IPS DF 6.9 (cell line): ENCODE results near the gene TTC19.
A peak's percentile ranks its signal among the peaks of the same experiment; 100 is the strongest.

Source experiments
- DNase-seq: peaks from one replicate; pipeline ENCODE4 v3.0.0-alpha.2; 2013; ENCODE audit warnings: low read depth, low spot score
- H3K27ac ChIP-seq: one replicate; pipeline ENCODE4 v1.5.1; 2013; ENCODE audit warnings: low read length, control low read depth
- H3K27me3 ChIP-seq: 2 replicates; pipeline ENCODE4 v1.6.1; 2013; ENCODE audit warnings: mild to moderate bottlenecking, low read length; ENCODE audit not compliant: control insufficient read depth, insufficient read depth
- H3K36me3 ChIP-seq: 2 replicates; pipeline ENCODE4 v1.6.1; 2013; ENCODE audit warnings: low read length; ENCODE audit not compliant: control insufficient read depth, insufficient read depth
- H3K4me1 ChIP-seq: 2 replicates; pipeline ENCODE4 v1.6.1; 2013; ENCODE audit warnings: low read length; ENCODE audit not compliant: control insufficient read depth, insufficient read depth
- H3K4me3 ChIP-seq: 2 replicates; pipeline ENCODE4 v1.5.1; 2013; ENCODE audit warnings: mild to moderate bottlenecking, low read length
- H3K9me3 ChIP-seq: 2 replicates; pipeline ENCODE4 v1.6.1; 2013; ENCODE audit warnings: low read length, inconsistent platforms; ENCODE audit not compliant: control insufficient read depth, insufficient read depth
- WGBS: extraction: QIAGEN DNeasy Blood & Tissue Kit; methylation state at CpG from one replicate; pipeline ENCODE4 v1.1.7; 2013; ENCODE audit warnings: mixed read lengths, missing lambda C conversion rate; ENCODE audit not compliant: insufficient read length, insufficient coverage; 5-methylcytosine and 5-hydroxymethylcytosine counted together

TTC19 gene

DNA sequence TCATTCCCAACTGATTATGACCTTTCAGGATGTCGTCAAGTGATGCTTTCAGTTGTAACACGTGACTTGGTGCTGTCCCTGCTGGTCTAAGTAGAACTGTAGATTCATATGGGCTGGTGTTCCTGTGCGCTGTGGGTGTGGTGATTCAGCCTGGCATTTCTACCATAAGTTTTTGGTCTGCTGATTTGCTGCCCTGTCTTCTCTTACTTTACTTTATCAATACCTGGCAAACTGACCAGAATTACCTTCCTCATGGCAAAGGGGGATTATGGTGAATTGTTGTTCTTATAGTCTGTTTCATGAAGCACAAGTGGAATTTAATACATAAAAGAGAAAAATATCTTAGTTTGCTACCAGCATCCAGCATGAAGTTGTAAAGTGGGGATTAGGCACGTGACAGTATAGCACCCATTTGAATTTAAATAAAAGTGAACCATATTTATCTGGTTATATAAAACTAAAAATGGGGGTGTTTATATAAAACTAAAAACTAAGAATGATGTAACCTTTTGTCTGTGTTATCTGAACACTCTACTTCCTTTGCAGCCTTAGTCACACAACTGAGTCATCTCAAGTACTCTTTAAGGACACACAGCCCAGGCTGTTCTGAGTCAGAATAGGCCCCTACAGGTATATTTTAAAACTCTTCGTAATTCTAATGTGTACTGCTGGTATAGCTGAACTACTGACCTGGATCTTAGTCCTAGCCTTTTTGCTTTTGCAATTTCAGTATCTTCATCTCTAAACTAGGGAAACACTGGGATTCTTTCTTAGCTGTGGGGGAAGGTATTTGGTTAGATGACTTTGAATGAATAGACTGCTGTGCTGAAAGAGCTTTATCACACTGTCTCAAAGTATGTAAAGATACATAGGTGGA lies 28.3 kb downstream of the TTC19 start:
- DNase-seq: no peak
- H3K27ac ChIP-seq: no peak overlapping the region
- H3K9me3 ChIP-seq: no peaks in the 10 kb centered on the region
- WGBS: no CpG with 5 or more reads among the region's 5 CpGs
- no peaks in the 10 kb centered on the region for H3K27me3 ChIP-seq
- H3K4me3 ChIP-seq: no peak overlapping the region
- peaks cover 15% of the 10 kb centered on the region; the same call in 1 of the 2 replicates for H3K36me3 ChIP-seq
- H3K4me1 ChIP-seq: no peaks in the 10 kb centered on the region

DNA sequence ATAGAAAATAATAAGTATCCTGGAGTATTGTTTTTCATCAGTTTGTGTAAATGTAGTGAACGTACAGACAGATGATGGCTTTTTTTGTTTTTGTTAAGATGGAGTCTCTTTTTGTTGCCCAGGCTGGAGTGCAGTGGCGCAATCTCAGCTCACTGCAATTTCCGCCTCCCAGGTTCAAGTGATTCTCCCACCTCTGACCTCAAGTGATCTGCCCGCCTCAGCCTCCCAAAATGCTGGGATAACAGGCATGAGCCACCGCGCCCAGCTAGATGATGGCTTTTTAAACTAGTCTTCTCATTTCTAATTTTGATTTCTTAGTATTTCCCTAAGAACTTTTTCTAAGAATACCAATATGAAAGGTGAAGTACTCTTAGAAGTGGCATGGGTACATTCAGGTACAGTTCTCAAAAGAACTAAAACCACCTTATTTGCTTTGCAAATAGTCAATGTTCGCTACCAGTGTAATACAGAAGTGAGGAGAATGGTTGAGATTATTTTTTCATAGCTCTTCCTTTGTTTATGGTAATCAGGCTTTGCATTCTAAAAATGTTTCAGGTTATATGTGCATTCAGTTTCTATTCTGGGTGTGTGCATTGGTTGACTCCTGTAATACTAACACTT lies 34.2 kb downstream of the TTC19 start:
- Histone ChIP-seq H3K36me3 (peaks cover 9% of the 10 kb centered on the region; the same call in 1 of the 2 replicates), H3K9me3 (no peaks in the 10 kb centered on the region), H3K27me3 (no peaks in the 10 kb centered on the region), H3K27ac (no peak overlapping the region), H3K4me3 (no peak overlapping the region), H3K4me1 (no peaks in the 10 kb centered on the region)
- WGBS: no CpG with 5 or more reads among the region's 7 CpGs
- no peak for DNase-seq

DNA sequence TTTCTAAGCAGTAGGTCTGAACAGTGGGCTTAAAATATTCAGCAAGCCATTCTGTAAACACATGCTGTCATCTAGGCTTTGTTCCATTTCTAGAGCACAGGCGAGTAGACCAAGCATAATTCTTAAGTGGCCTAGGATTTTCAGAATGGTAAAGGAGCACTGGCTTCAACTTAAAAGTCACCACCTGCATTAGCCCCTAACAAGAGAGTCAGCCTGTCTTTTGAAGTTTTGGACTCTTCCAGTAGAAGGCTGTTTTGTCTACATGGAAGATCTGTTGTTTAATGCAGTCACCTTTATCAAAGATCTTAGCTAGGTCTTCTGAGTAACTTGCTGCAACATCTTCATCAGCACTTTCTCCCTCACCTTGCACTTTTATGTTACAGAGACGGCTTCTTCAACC lies 36.6 kb downstream of the TTC19 start:
- peaks cover 9% of the 10 kb centered on the region; the same call in 1 of the 2 replicates for H3K36me3 ChIP-seq
- WGBS: no CpG with 5 or more reads among the region's 2 CpGs
- no peaks in the 10 kb centered on the region for H3K4me1 ChIP-seq
- DNase-seq: no peak
- H3K27ac ChIP-seq: no peak overlapping the region
- no peaks in the 10 kb centered on the region for H3K27me3 ChIP-seq
- H3K9me3 ChIP-seq: no peaks in the 10 kb centered on the region
- H3K4me3 ChIP-seq: no peak overlapping the region

DNA sequence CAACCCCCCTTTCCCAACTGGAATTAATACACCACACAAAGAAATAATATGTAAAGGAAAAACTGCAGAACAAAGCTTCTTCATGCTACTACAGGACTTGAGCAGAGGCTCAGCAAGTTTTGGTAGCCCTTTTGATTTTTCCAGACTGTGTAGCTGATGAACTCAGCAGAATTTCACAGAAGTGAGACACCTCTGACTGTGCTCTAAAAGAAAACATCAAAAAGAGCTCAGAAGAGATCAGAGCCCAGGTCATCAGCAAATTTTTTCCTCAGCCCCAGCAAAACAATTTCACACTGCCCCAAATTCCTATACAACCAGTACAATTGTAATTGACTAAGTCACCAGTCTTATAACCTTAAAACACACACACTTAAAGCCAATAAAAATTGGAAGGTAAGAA lies 38.0 kb downstream of the TTC19 start:
- H3K4me3 ChIP-seq: no peak overlapping the region
- peaks cover 5% of the 10 kb centered on the region; the same call in 1 of the 2 replicates for H3K36me3 ChIP-seq
- no peaks in the 10 kb centered on the region for H3K27me3 ChIP-seq
- H3K9me3 ChIP-seq: no peaks in the 10 kb centered on the region
- DNase-seq: no peak
- no peaks in the 10 kb centered on the region for H3K4me1 ChIP-seq
- H3K27ac ChIP-seq: no peak overlapping the region

DNA sequence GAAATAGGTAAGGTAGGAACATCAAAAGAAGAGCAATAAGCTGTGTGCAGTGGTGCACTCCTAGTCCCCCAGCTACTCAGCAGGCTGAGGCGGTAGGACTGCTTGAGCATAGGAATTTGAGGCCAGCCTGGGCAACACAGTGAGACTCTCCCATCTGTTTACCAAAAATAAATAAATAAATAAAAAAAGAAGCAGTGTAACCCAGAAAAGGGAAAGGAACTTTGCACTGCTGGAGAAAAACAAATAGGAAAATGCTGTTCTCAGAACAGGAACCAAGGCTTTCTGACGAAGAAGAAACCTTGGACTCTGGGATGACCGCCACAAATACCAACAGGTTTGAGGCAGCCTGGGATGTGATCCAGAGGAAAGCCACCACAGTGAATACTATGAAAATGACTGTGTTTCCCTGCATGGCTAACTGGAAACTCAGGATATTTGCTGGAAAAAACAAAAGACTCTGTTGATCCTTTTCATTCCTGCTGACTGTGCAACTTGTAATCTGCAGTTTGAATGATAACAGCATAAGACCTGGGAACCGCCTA lies 41.2 kb downstream of the TTC19 start:
- Histone ChIP-seq H3K4me3 (no peak overlapping the region), H3K4me1 (peaks cover 5% of the 10 kb centered on the region), H3K27me3 (no peaks in the 10 kb centered on the region), H3K36me3 (peaks cover 5% of the 10 kb centered on the region; the same call in 1 of the 2 replicates), H3K27ac (no peak overlapping the region), H3K9me3 (no peaks in the 10 kb centered on the region)
- DNase-seq: no peak
- no CpG with 5 or more reads among the region's 4 CpGs for whole genome bisulfite sequencing

GRCh38 chr17:16044487-16044886 lies 44.9 kb downstream of the TTC19 start:
- H3K9me3 ChIP-seq: no peaks in the 10 kb centered on the region
- H3K36me3 ChIP-seq: peaks cover 7% of the 10 kb centered on the region; the same call in 1 of the 2 replicates

DNA sequence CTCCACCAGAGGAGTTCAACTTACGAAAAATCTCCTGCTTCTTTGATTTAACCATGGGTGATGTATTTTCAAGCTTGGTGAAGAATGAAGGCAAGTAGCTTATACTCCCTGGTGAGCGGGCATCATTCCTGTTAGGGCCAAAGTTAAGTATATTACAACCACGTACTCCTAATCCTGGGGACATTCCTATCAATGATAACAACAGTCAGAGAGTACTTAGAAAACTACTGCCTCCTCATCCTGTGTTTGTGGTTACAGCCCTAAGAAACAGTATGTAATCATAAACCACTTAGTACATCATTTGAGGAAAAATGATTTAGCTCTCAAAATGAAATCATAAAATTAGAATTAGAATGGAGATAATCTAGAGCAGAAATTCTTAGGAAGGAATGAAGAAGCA lies 47.3 kb downstream of the TTC19 start:
- WGBS: no CpG with 5 or more reads among the region's 3 CpGs
- DNase-seq: no peak
- peaks cover 7% of the 10 kb centered on the region; the same call in 1 of the 2 replicates for H3K36me3 ChIP-seq
- H3K4me1 ChIP-seq: peaks cover 5% of the 10 kb centered on the region
- no peaks in the 10 kb centered on the region for H3K27me3 ChIP-seq
- H3K9me3 ChIP-seq: no peaks in the 10 kb centered on the region
- no peak overlapping the region for H3K27ac ChIP-seq
- H3K4me3 ChIP-seq: no peak overlapping the region

More at GRCh38 chr17:16044487-16044886, 44.9 kb downstream of the TTC19 start:
- peak; percentile 13 for DNase-seq
- Histone ChIP-seq H3K4me1 (peaks cover 5% of the 10 kb centered on the region), H3K27me3 (no peaks in the 10 kb centered on the region), H3K4me3 (no peak overlapping the region), H3K27ac (no peak overlapping the region)
- no CpG with 5 or more reads among the region's 10 CpGs for WGBS

DNA sequence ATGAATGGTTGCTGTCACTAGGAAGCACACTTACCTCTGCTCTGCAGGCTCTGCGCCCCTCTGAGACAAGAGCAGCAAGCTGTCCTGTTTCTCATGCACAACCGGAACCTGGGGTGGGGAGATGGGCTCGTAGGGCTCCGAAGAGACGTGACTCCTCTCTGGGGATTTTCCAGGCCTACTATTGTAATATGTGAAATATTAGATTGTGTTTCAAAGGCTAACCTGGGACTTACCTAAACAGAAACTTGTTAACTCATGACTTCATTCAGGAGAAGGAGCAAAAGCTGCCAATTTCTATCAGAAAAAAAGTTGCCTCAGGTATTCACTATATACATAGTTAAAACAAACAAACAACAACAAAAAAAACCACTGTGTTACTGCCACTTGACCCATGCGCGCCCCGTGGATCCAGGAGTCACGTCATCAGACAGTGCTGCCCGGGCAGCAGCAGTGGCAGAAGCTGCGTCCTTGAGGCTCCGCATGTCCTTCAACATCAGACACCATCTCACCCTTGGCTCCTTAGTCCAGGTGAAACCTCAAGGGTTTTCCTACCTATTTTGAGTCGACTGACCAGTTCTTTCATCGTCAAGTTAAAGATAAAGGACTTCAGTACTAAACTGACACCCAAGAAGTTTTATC lies 49.3 kb downstream of the TTC19 start:
- H3K9me3 ChIP-seq: no peaks in the 10 kb centered on the region
- no CpG with 5 or more reads among the region's 14 CpGs for WGBS
- H3K36me3 ChIP-seq: peaks cover 7% of the 10 kb centered on the region; the same call in 1 of the 2 replicates

DNA sequence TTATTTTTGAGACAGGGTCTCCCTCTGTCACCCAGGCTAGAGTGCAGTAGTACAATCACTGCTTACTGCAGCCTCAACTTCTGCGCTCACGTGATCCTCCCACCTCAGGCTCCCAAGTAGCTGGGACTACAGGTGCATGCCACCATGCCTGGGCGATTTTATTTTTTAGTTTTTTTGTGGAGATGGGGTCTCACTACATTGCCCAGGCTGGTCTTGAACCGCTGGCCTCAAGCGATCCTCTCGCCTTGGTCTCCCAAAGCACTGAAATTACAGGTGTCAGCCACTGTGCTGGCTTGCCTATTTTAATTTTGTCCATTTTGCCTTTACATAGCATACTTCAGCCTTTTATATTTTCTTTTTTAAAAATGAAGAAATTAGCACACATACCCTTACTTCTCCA lies 51.2 kb downstream of the TTC19 start:
- no CpG with 5 or more reads among the region's 6 CpGs for WGBS
- H3K36me3 ChIP-seq: peaks cover 3% of the 10 kb centered on the region; the same call in 1 of the 2 replicates

More for the DNA sequence above, 49.3 kb downstream of the TTC19 start:
- no peak for DNase-seq
- Histone ChIP-seq H3K4me3 (no peak overlapping the region), H3K27ac (no peak overlapping the region), H3K27me3 (no peaks in the 10 kb centered on the region), H3K4me1 (peaks cover 5% of the 10 kb centered on the region)

DNA sequence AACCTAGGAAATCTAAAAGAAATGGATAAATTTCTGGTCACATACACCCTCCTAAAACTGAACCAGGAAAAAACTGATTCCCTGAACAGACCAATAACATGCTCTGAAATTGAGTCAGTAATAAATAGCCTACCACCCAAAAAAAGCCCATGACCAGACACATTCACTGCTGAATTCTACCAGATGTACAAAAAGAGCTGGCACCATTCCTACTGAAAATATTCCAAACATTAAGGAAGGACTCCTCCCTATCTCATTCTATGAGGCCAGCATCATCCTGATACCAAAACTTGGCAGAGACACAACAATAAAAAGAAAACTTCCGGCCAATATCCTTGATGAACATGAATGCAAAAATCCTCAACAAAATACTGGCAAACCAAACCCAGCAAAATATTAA lies 52.9 kb downstream of the TTC19 start:
- Histone ChIP-seq H3K27ac (no peak overlapping the region), H3K36me3 (peaks cover 3% of the 10 kb centered on the region; the same call in 1 of the 2 replicates), H3K4me1 (no peaks in the 10 kb centered on the region), H3K4me3 (no peak overlapping the region), H3K27me3 (no peaks in the 10 kb centered on the region), H3K9me3 (no peaks in the 10 kb centered on the region)
- WGBS: no CpG with 5 or more reads among the region's 1 CpG
- no peak for DNase-seq

More for the DNA sequence above, 51.2 kb downstream of the TTC19 start:
- no peaks in the 10 kb centered on the region for H3K9me3 ChIP-seq
- no peak overlapping the region for H3K27ac ChIP-seq
- DNase-seq: no peak
- no peaks in the 10 kb centered on the region for H3K4me1 ChIP-seq
- no peak overlapping the region for H3K4me3 ChIP-seq
- H3K27me3 ChIP-seq: no peaks in the 10 kb centered on the region
